GM21619 (cell line): ENCODE results near the gene ANAPC13.

ENCODE experiments used
- ATAC-seq: cut with Tn5 transposase; IDR thresholded peaks from one replicate; pipeline ENCODE4 v1.9.1; 2021; ENCODE audit not compliant: unreplicated experiment

ANAPC13 gene

GRCh38 chr3:134483195-134483900 lies 2.4 kb downstream of the ANAPC13 start:
- ATAC-seq, result no peak

DNA sequence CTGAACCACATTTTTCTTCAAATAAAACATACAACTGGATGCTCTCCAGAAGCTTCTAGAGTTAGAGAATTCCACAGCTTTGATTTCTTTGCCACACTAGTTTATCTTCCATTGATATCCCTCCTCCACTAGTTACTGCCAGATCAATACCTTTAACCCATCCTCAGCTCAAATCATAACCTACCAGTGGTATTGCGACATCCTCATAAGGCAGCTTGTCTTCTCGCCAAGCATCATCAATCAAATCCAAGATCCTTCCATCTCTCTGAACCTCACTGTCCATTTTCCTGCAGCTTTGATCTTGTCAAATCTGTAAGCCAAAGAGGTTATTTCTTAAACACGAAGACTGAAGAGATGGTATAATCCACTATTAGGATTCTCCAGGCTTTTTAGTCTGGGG lies 3.2 kb downstream of the ANAPC13 start:
- ATAC-seq, result no peak

- ATAC-seq, result no peak
Observed at GRCh38 chr3:134481166-134481565, 4.6 kb downstream of the ANAPC13 start.

DNA sequence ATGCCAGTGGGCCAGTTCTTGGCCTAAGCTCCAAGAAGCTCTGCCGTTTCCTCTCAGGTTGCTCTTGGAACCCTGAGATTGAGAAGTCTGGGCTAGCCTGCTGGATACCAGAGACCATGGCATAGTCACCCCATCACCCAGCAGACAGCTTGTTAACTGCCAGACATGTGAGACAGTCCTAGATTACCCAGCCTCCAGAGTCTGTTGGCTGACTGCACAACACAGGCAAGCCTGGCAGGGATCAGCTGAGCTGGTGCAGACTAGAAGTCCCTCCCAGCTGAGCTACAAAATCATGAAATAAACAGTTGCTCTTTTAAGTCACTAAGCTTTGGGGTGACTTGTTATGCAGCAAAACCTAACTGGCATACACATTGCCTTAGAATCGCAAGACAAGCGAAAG lies 5.2 kb downstream of the ANAPC13 start:
- no peak for ATAC-seq

GRCh38 chr3:134477938-134478337 lies 7.8 kb downstream of the ANAPC13 start:
- ATAC-seq, result no peak

DNA sequence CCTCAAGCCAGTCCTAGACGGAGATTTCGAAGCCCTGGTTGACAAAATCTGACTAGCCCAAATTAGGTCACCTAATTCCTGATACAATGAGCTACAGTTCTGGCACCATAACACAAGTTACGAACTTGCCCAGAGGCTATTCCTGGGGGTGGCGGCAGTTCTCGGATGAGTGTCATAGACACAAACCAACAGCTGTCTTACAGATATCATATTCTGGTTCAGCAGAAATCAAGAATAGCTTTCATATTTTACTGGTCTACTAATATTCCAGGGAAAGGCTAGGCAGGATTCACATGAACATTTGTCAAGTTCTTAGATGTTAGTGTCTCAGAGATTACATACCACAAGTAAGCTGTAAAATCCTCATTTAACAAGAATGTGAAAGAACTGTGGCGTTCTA lies 8.8 kb downstream of the ANAPC13 start:
- ATAC-seq, result no peak

- no peak for ATAC-seq
Observed at GRCh38 chr3:134476306-134476705, 9.5 kb downstream of the ANAPC13 start.

GRCh38 chr3:134474956-134475355 lies 10.8 kb downstream of the ANAPC13 start:
- ATAC-seq, result no peak

DNA sequence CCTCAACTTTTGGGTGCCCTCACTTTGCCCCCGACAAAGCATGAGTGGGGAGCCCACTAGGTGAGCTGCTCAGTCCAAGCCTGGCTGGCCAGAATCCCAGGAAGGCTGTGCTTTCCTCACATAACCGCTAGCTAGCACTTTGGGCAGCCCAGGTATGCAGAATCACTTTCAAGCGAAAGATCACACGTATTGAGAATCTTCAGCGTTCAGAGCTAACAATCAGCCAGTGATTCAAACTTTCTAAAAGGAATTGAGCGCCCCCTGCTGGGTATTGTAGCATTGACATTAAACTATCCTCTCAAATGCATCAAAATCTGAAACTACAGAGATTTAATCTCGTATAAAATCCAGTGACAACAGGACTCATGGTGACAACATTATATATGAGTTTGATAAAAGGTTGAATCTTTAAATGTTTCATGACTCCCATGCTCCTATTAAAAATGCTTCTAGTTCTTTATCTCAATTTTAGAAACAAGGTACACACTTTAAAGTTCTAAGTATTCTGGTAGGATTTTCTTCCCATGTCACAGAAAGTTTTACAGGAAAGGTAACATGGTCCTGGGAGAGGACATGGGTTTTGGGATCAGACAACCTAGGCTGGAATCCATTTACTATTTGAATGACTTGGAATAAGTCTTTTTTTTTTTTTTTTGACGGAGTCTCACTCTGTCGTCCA lies 11.8 kb downstream of the ANAPC13 start:
- no peak for ATAC-seq

DNA sequence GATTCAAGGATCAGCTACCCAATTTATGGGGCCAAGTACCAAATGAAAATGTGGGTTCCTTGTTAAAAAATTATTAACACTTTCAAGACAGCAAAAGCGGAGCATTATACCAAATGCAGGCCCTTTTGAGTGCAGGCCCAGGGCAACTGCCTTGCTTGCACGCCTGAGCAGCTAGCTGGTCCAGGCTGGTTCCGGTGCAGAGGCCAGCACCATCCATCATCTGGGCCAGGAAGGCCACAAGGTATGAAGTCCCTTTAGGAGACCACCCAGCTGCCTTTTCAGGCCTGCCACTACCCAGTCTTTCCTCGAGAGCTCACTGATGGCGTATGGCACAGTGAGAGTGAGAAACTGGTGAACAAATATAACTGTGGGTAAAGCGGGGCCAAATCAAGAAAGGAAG lies 13.0 kb downstream of the ANAPC13 start:
- ATAC-seq, result no peak

- ATAC-seq, result no peak
Observed at GRCh38 chr3:134471521-134472193, 14.1 kb downstream of the ANAPC13 start.

DNA sequence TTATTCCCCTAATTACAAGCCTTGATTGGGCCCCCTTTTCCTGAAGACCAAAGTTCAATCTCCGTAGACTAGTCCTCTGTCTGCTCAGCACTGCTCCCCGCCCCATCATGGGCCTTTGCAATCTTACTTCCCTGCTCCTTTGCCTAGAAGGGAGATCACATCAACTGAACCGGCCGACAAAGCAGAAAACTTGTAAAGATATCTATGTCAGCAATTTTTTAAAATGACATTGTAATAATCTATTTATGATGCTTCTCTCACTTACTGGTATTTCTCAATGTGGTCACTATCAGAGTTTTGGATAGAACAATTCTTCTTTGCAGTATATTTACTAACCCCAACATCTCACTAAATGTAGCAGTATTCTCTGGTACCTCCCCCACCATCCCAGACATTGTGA lies 17.3 kb downstream of the ANAPC13 start:
- ATAC-seq, result no peak

DNA sequence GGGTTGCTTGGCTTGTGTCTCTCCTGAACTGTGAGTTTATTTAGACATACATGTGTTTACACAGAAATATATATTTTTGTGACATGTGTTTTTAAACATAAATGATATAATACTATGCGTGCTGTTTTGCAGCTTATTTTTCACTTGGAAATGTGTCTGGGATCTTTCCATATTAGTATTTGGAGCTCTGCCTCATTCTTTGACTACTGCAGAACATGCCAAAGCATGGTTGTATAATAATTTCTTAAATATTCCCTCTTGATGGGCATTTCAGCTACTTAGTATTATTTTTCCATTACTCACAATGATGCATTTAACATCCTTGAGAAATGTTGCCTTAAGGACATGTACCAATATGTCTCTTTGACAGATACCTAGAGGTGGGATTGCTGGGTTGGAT lies 19.5 kb downstream of the ANAPC13 start:
- ATAC-seq, result no peak

GRCh38 chr3:134464689-134465365 lies 21.0 kb downstream of the ANAPC13 start:
- ATAC-seq, result no peak

DNA sequence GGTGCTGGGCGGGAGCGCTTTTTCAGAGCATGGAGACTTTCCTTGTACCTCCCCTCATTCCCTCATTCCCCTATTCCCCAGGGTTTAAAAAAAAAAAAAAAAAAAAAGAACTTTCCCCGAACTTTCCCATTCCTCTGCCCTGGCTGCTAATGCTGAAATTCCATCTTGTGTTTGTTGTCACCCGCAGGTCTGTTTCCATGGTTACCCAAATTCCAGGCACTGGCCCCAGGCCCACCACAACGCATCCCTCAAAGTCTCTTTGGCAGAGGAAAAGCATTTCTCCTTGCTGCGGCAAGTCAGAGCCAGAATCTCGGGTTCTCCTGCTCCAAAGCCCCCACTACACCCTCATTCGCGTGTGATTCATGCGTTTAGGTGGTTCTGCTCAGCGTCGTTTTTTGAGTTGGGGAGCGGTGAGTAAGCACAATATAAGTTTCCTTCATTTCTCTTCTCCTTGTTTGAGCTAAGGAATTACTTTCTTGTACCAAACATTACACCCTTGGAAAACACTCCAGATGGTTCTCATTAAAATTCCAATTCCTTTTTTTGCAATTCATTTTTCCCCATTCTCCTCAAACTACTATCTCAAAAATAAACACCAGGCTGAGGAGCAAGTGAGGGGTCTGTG lies 21.6 kb downstream of the ANAPC13 start:
- ATAC-seq, result no peak

DNA sequence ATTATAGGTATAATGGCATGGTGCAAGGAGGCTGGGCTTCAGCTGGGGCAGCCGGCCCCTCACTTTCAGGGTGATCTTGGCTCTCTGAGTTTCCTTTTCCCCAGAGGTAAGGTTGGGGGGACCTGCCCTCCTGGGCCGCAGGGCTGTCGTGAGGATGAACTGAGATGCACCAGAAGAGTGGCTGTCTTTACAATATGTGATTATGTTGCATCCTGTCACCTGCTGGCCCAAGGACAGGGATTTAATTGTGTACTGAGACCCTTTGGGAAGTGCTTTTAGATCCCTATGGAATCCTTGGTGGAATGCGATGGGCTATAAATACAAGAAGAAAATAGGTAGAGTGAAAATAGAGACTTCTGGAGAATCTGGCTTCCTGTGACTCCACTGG lies 22.1 kb downstream of the ANAPC13 start:
- no peak for ATAC-seq

DNA sequence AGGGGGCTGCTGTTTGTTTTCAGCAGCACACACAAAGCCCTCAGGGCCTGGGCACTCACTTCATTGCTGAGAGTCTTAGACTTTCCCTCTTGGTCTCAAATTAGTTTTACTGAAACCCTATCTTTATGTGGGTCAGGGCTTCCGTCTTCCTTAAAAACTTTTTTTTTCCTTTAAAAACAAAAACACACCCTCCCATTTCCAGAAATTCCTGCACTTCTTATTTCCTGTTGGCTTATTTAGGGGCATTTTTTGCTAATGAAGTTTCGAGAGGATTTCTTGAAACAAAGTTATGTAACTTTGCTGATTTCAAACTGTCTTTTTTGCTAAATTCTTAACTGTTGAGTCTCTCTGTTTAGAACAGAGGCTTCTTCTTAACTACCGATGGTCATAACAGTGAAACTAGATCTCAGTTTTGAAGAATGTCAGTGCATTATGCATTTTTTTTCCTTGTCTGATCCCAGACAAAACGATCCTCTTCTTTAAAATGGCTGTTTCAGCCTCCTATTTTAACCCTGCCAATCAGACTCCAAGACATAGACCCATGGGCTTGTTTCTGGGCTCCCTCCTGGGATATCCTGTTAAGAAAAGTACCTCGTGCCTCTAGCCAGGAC lies 23.3 kb downstream of the ANAPC13 start:
- ATAC-seq, result no peak

GRCh38 chr3:134460965-134461364 lies 24.8 kb downstream of the ANAPC13 start:
- no peak for ATAC-seq

GRCh38 chr3:134459562-134459961 lies 26.2 kb downstream of the ANAPC13 start:
- ATAC-seq, result no peak

GRCh38 chr3:134458406-134458945 lies 27.3 kb downstream of the ANAPC13 start:
- no peak for ATAC-seq
